HG02870 (cell line): ENCODE measurements around the gene KIF26B.
"Not testable (repeated sequence)": the region's sequence is repeated elsewhere in the genome, so short reads cannot be mapped to it uniquely, and the experiment has no call there.

Source experiments
- ATAC-seq: cut with Tn5 transposase; IDR thresholded peaks from one replicate; pipeline ENCODE4 v1.9.1; 2021; ENCODE audit warnings: mild to moderate bottlenecking, moderate library complexity; ENCODE audit not compliant: unreplicated experiment

Gene KIF26B

DNA sequence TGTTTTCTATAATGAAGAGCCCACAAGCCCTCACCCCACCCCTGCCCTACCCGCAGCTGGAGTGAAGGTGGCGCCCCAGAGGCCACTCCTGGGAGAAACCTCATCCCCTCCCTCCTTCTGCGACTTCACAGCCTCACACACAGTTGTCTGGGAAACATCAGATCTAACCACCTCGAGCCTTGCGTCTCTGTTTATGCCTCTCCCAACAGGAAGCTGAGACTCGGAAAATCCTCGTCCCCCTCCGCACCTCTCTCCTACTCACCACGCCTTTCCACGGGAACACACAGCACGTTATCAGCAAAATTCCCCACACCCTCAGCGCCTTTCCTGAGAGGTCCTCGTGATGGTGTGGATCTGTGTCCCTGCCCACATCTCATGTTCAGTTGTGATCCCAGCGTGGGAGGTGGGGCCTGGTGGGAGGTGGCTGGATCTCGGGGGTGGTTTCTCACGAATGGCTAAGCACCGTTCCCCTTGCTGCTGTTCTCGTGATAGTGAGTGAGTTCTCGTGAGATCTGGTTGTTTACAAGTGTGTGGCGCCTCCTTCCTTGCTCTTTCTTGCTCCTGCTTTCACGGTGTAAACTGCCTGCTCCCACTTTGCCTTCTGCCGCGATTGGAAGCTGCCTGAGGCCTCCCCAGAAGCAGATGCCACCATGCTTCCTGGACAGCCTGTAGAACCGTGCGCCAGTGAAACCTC is 190.6 kb downstream of the KIF26B start:
- no peak for ATAC-seq

DNA sequence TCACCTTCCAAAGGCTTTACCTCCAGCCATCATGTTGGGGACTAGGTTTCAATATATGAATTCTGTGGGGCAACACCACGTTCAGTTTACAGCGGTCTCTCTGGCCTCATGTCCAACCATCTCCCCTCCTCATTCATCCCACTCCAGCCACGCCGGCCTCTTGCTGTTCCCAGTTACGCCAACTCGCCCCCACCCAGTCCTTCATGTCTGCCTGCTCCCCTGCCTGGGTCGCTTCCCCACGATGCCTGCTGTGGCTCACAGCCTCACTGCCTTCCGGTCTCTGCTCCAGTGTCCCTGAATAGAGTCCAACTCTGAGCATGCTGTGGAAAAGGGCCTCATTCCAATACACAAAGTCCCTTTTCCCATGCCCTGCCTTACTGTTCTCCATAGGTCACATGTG is 193.8 kb downstream of the KIF26B start:
- ATAC-seq, result no peak

DNA sequence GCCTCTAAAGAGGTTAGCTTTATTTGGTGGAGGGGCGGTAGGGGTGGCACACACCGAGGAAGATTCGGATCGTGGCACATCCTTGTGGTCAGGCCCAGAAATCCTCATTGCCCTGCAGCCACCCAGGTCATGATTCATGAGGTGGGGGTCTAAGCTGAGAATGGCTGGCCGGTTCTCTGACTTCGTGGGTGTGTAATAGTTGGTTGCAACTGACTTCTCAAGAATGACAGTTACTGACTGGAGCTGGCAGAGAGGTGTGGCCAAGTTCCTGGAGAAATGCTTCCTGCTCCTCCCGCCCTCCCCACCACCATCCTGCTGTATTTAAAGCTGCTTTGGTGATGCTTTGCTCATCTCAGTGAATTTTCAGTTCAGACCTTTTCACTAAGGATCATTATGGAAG is 198.6 kb downstream of the KIF26B start:
- no peak for ATAC-seq

DNA sequence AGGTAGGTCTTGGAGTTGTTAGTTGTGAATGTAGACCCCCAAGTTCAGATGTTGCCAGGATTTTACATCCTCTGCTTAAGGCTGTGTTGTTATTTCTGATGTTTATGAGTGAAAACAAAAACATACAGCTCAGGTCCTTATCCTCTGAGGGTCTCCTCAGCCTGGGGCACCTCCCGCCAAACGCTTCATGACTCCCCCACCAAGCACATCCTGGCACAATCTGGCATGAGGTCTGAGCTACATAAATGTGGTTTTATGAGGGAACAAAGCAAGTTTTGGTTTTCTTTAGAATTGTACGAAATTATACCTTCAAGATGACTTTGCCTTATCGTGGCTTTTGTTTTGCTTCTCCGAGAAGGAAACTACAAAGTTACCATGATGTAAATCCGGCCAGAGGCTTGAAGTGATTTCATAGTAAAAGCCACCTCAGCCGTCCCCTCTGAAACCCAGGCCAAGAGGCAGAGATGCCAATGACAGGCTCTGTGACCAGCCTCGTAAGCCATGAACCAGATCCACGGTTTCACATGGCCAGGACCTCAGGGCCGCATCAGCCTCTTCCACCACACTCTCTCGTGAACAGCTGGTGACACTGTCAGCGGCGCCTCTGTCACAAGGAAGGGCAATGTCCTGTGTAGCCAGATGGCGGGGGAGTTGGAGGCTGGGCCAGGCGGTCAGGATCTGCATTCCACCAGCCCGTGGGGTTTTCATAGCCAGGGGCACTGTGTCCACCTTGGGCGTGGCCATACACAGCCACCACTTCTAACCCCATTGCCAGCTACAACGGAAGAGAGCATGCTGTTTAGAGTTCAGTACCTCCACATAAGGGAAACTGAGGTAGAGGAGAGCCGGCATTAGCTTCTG is 199.4 kb downstream of the KIF26B start:
- ATAC-seq, result no peak

DNA sequence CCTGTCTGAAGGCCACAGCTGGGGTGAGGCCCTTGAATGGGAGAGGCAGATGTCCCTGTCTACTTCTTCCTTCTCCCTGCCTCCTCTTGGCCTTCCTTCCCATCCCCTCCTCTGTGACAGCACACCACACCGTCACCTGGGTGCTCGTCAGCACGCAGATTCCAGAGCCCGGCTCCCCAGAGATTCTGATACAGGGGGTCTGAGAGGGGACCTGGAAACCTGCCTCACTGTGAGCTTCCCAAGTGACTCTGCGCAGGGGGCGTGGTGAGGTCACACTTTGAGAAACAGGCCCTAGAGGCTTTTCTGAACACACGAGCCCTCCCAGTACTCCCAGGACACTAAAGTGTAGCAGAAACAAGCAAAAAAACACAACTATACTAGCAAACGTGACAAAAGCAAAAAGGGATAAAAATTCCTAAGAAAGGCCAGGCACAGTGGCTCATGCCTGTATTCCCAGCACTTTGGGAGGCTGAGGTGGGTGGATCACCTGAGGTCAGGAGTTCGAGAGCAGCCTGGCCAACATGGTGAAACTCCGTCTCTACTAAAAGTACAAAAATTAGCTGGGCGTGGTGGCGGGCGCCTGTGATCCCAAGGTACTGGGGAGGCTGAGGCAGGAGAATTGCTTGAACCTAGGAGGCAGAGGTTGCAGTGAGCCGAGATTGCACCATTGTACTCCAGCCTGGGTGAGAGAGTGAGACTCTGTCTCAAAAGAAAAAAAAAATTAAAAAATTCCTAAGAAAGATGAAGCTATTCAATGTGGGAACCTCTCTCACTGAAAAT is 201.3 kb downstream of the KIF26B start:
- not testable (repeated sequence) for ATAC-seq

DNA sequence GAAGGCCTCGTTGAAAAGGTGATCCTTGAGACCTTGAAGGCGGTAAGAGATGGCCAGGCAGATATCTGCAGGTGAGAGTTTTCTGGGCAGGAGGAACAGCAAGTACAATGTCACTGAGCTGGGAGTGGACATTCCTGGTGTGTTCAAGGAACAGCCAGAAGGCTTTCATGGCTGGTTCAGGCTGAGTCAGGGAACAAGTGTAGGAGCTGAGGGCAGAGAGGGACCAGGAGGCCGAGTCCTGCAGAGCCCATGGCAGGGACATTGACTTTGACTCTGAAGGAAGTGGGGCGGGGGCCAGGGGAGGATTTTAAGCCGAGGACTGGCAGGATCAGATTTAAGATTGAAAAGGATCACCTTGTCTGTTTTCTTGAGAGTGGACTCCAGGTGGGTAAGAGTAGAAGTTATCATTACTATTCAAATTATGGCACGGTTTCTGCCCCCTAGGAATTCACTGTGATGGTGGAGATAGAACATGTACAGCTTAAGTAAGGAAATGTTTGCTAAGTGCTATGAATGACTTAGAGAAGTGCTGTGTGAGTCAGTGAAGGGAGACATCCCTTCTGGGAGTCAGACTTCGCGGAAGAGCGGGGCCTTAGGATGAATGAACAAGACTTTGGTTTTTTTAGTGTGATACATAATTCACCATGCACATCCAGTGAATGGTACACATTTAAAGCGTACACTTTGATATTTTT is 202.3 kb downstream of the KIF26B start:
- ATAC-seq, result no peak

DNA sequence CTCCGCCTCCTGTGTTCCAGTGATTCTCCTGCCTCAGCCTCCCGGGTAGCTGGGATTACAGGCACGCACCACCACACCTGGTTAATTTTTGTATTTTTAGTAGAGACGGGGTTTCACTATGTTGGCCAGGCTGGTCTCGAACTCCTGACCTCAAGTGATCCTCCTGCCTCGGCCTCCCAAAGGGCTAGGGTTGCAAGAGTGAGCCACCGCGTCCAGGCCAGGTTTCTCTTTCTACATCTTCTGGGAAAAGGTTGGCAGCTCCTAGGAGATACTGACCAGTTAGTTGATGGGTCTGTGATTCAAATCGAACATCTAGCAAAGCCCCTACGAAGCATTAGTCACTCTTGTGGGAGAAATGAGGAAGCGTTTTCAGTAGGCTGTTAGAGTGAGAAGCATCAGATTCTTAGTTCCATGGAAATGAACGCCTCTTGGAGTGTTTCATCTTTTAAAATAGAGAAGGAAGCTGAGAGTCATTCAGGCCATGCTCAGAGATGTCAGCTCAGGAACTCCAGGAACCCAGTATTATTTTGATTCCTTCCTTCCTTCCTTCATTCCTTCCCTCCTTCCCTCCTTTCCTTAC is 204.4 kb downstream of the KIF26B start:
- ATAC-seq, result not testable (repeated sequence)

DNA sequence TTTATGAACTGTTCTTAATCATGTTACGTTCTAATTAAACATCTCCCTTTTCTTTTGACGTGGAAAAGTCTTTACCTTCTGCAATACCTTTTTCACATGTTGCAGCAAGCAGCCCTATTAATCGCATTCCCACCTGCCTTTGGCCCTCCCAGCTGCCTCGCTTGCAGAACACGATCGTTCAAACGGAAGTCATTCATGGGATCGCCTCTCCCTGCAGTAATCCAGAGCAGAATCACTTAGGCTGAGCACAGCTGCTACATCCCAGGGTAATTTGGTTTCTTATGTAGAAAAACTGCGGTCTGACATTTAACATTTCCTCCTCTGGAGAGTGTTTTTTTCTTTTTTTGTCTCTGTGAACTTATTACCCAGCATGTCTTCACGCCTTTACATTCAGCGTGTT is 206.3 kb downstream of the KIF26B start:
- ATAC-seq, result no peak

DNA sequence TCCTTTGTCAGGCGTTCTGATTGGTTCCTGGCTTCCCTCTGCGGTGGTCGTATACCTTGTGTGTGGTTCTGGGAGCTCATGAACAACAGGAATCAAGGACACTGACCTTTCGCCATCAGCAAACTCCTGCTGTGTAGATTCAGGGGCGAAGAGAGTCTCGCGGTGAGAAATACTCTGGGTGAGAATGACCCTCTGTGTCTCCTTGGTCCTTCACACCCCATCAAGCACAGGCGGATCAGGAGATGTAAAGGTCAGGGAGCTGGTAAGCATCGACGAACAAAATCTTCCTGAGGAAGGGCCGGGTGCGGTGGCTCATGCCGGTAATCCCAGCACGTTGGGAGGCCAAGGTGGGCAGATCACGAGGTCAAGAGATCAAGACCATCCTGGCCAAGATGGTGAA is 207.2 kb downstream of the KIF26B start:
- ATAC-seq, result no peak

DNA sequence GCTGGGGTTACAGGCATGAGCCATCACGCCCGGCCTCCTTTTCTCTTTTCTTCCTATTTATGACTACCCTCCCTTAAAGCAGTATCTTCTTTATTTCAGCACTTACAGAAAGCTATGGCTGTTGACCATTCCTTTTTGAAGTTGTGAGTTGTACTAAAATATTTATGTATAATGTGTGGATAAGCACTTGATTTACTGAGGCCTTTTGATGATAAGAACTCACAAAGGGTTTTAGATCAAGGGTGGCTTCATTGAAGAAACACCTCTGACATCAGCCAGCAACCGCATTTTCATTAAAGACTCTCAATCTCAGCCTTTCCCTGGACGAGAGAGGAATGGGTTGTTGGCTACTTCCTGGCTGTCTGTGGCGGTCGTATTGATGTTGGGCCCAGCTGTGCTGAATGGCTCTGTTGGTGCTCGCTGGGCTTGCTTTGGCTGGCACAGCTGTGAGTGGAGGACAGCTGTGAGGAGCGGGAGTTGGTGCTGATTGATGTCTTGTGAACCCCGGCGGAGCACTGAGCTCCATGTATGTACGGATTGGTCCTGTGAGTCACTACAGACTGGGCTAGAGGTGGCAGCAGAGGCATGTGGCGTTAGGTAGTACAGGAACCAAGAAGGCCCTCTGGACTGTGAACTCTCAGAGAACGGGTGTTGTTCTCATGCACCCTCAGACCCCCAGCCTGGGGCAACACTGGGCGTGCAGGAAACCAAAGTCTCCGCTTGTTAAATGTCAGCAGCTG is 208.8 kb downstream of the KIF26B start:
- no peak for ATAC-seq

DNA sequence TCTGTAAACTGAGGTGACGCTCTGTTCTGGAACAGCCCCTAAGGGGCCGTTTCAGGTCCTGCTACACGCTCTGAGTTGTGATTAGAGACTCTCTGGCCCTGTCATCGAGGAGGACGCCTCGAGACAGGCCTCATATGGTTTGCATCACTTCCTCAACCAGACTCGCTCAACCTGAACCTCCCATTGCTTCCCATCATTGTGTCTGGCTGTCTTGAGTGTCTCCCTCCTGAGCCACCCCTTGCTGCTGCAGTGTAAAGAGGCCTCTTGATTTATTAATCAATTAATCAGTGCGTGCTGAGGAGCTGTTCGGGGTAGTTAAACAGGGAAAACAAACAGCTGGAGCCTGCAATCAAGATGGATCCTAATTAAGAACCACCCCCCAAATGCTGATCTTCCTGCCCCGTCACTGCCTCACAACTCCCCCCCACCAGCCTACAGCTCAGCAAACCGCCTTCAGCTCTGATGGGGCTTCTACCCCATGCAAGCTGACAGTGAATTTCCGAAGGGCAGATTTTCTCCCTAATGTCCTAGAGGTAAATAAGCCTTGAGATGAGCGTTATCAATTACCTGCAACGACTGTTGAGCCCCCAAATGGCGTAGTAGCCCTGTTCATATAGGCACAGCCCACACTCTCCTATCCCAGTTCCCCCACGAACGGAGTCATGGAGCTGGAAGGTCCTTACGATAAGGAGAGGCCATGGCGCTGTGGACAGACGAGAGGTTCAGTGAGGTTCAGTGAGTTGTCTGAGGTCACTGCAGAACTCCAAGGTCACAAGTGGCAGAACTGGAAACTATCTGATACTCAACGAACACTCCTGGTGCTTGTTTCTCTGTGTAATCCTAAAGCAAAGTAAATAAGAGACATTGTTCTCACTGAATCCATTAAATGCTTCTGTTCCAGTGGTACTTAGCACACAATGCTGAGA is 210.6 kb downstream of the KIF26B start:
- no peak for ATAC-seq

DNA sequence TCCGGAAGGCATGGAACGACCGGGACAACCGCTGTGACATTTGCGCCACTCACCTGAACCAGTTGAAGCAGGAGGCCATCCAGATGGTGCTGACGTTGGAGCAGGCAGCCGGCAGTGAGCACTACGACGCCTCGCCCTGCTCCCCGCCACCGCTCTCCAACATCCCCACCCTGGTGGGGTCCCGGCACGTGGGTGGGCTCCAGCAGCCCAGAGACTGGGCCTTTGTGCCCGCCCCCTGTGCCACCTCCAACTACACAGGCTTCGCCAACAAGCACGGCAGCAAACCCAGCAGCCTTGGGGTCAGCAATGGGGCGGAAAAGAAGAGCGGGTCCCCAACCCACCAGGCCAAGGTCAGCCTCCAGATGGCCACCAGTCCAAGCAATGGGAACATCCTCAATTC is 212.1 kb downstream of the KIF26B start:
- ATAC-seq, result no peak

DNA sequence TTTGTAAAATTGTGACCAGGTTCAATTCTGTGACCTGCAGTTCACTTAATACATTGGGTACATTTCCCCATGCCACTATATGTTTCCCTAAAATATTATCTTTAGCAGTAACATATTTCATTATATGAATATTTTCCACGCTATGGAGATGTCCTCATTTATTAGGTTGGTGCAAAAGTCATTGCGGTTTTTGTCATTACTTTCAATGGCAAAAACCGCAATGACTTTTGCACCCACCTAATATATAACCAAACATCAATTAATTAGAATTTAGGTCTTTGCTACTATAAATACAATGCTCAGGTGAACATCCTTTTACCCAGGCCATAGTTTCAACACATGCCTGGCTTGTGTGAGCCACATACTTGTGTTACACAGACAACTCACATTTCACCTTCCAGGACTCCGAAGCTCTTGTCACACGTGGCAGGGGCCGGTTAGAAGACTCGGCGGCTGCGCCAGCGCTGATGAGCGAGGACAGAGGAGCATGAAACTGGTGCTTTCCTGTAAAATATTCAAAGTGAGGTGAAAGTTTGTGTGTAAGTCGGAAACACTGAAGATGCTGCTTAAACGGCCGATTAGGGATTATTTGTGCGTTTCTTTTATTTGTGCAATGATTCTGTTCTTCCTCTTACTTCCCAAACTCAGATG is 215.5 kb downstream of the KIF26B start:
- no peak for ATAC-seq

DNA sequence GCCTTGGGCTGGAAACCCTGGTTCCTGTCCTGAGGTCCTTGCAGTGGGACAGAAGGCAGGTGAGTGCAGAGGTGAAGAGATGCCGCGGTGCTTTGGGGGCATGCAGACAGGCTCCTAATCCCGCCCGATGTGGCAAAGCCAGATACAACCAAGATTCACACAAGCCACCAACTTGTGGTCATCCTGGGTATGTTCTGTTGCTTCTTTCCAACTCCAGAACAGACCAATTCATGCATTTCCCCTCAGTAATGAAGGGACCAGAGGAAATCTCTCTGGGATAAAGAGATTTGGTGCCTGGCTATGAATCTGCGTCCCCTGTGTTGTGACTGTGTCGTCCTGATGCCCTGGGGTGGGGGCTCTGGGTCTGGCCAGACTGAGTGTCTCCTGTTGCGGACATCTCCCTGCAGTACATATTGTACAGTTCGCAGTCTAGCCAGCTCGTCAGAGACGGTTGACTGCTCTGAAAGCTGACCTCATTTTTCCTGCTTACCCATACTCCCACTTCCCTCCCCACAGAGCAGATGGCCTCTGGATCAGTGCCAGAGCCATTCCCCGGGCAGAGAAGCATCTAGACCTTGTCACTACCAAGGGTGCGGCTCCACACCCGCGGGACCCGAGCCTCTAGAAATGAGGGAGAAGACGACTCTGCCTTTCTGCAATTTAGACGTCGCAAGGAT is 216.3 kb downstream of the KIF26B start:
- ATAC-seq, result no peak

DNA sequence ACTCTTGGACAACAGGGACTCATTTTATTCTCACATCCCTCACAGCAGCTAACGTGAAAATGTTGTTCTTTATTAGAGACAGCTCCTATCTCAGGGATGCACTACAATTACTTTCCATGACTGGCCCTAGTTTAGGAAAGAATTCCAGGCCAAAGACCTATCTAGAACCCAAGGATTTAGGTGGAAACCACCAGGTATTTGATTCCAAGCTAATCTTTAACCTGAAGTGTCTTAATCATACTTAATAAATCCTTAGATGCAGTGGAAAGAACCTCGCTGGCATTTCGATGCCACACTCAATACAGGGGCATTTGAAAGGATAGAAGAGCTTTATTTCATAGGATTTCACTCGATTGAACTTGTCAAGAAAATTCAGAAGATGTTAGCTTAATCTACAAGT is 218.3 kb downstream of the KIF26B start:
- no peak for ATAC-seq

DNA sequence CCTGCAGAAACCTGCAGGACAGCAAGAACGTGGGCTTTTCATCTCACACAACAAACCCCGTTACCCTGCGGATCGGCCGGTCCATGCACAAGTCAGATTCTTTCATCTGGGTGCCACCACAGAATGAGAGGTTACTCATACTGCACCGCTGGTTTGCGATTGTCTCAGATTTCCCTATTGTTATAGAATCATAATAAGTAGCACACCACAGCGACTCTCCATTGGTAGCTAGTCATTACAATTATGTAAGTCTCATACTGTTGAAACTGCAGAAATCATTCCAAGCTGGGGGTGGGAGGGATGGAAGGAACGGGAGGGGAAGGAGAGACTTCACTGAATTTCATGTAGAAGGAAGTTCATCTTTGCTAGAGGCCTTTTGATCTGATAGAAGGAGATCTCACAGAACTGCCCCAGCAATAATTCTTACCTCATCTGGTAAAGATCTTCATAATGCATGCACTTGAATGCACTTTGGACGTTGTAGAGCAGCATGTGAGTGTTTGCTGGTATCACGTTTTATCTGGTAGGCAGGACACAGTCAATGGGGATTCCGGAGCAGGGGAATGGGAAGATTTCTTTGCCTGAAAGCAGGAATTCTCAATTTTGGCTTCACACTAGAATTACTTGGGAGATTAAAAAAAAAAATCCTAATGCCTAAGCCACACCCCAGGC is 221.1 kb downstream of the KIF26B start:
- ATAC-seq, result no peak

DNA sequence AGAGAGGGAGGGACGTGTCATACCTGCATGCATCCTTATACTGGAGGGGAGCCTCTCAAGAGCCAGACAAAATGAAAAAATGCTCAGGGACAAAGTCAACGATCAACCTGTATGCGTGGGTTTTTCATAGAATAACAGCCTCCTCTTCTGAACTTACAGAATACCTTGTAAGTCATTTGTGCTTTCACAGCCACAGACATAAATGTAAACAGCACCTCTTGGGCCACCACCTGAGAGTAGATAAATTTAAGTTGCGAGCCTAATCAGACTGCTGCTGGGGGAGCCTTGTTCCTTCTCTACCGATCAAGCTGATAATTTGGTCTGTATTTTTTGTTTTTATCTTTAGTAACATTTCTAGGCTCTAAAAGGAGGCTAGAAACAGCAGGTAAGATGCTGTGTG is 223.1 kb downstream of the KIF26B start:
- no peak for ATAC-seq
